ENCODE data around the gene PITX3.

The PITX3 gene

DNA sequence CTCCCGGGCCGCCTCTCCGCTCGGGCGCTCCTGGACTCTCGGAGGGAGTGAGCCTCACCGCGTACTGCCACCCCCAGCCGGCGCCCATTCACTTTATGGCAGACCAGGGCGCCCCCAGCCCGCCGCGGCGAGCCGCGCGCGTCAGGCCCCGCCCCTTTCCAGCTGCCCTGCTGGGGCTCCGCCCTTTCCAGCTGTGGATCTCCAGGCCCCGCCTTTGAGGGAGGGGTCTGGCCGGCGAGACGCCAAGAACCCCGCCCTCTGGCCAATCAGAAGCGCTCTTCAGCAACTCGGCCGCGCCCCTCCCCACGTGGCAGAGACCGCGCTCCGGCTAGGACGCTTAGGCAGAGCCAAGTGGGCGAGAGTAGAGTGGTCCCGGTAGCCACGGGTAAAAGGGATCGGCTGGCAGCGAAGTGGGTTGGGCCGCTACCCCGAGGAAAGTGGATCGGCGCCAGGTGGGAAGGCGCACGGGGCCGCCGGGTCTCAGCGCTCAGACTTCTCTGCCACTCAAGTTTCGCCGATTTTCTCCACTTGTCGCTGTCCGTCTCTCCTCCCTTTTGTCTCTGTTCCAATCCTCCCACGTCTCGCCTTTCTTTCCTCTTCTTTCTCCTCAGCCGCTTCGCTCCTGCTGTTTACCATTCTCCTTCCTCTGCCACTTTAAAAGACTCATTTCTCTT lies at the start of gene PITX3:
TSS of gene PITX3 (minus strand) at position 69 of the 674 bp plus-strand sequence. CDS start 9,432 bp downstream, outside the sequence.
- DNase-seq (ENCODE audit: low spot score), result peak; percentile 99

DNA sequence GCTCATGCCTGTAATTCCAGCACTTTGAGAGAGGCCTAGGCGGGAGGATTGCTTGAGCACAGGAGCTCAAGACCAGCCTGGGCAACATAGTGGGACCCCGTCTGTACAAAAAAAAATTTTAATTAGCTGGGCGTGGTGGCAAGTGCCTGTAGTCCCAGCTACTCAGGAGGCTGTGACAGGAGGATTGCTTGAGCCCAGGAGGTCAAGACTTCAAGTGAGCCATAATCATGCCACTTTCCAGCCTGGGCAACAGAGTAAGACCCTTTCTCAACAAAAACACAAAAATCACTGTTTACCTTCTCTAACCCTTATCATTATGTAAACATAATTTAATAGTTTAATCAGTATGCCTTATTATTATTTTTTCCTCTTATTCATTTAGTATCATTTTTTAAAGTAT lies 48.5 kb upstream of the PITX3 start:
- DNase-seq (ENCODE audit: low spot score), result no peak

DNA sequence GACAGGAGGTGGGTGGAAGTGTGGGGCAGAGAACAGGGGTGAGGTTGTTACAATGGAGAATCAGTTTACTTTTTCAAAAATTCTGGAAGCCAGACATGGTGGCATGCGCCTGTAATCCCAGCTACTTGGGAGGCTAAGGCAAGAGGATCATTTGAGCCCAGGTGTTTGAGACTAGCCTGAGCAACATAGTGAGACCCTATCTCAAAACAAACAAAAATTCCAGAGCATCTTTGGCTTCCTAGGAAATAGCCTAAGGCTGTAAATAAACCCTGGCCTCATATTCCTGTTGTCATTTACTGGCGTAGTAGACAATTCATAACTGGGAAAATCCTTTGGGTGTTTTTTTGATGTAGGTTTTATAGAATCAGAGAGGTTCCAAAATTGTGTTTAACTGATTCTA lies 48.0 kb upstream of the PITX3 start:
- DNase-seq (ENCODE audit: low spot score), result no peak

DNA sequence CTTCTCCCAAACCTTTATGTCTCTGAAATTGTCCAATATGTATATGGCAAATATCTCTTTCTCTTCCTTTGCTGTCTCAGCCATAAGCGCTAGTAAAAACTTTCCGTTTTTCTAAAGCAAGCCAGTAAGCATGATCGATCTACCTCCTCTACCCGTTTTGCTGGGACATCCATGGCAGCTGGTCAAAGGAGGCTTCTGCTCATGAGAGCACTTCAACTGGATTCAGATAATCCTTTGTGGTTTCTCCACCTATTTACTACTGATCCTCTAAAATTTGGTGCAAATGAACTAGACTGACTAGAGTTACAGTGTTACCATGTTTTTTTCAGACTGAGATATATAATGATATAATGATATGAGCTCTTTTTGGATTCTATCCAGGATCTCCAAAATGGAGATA lies 46.7 kb upstream of the PITX3 start:
- DNase-seq (ENCODE audit: low spot score), result no peak

DNA sequence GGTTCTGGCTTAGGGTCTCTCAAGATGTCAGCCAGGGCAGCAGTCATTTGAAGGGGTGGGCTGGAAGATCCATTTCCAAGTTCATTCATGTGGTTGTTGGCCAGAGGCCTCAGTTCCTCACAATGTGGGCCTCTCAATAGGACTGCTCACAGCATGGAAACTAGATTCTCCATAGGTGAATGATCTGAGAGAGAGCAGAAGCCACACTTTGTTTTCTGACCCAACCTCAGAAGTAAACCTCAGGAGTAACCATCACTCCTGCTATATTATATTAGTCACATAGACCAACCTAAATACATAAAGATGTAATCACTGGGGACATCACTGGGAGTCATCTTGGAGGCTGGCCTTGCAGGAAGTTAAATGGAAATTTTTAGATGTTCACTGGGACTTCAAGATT lies 46.2 kb upstream of the PITX3 start:
- no peak for DNase-seq (ENCODE audit: low spot score)

DNA sequence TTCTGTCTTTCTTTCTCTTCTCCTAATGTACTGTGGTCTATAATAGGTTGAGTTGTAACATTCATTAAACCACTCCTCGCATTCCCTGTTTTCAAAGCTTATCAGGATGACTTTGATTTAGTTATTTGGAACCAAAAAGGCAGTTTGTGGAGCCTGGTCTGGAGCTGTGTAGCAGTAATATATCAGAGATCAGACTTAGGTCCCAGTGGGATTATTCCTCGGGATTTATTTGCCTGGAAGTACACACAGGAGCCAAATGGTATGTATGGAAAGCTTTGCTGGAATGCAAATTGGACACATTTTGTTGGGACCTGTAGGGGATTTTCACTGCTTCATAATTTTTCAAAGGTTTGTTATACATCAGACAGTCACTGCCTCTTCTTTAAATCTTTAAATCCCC lies 44.9 kb upstream of the PITX3 start:
- no peak for DNase-seq (ENCODE audit: low spot score)

DNA sequence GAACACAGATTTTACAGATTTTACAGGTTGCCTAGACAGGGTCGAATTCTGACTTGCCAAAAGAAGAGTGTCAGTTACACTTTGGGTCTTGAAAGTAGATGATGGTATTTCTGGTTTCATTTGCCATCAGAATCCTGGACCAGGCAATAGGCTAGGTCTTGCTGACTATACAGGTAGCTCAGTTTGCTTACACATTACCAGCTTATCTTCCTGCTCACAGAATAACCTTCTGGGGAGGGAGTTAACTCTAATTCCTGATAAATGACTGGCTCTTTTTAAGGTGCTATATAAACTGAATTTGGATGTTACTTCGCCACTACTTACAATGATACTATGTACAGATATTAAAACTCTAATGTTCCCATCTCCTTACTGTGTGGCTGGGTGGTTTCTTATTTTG lies 43.8 kb upstream of the PITX3 start:
- no peak for DNase-seq (ENCODE audit: low spot score)

DNA sequence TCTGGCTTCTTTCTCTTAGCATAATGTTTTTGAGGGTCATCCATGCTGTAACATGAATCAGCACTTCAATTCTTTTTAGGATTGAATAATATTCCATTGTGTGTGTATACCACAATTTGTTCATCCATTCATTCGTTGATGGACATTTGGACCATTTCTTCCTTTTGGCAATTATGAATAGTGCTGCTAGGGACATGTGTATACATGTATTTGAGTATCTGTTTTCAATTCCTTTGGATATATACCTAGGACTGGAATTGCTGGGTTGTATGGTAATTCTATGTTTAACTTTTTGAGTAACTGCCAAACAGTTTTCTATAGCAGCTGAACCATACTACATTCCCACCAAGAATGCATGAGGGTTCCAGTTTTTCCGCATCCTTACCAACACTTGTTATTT lies 43.2 kb upstream of the PITX3 start:
- no peak for DNase-seq (ENCODE audit: low spot score)

DNA sequence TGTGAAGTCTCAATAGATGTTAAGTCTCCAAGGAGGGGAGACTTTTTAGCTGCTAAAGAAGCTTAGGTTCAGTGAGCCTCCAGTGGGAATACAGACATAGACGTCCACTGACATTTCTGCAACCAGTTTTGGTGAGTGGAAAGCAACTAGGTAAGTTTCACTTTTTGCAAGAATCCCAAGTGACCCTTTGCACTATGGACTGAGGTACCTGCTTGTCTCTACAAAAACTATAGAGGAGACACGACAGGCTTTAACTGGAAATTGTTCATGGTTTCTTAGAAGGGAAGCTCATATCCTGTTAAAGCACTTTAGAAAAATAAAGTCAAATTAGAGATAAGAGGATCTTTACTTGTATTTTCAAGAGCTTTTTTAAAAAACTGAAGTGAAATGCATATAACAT lies 42.6 kb upstream of the PITX3 start:
- no peak for DNase-seq (ENCODE audit: low spot score)

DNA sequence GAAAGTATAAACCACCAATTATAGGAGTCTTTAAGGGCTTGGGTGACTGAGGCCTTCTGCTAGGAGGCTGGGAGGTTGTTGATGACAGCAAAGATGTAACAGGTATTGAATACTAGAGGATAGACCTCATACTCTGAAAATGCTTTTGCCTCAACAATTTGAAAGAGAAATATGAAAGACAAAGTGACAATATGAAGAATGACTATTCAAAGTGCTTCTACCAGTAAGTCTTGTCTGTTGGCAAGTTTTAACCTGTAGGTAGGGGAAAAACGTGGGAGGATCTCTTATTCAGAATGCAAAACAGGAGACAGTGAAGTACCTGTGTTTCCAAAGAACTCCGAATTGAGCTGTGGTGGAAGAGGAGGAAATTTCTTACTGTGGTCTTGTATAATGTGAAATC lies 42.2 kb upstream of the PITX3 start:
- DNase-seq (ENCODE audit: low spot score), result no peak

DNA sequence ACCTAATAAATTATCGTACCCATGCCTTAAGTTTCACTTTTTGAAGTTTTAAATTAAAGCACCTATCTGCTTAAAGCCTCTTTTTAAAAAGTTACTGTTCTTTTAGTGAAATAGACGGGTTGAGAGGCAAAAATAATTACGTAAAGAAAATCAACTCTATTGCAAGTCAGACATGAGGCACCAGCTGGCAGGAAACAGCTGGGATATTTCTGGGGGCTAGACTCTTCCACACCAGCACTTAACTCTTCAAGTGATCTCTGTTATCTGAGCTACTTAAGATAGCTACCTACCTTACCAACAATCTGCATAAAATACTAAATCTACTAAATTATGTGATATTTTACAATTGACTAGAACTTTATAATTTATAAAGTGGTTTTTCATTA lies 39.8 kb upstream of the PITX3 start:
- no peak for DNase-seq (ENCODE audit: low spot score)

DNA sequence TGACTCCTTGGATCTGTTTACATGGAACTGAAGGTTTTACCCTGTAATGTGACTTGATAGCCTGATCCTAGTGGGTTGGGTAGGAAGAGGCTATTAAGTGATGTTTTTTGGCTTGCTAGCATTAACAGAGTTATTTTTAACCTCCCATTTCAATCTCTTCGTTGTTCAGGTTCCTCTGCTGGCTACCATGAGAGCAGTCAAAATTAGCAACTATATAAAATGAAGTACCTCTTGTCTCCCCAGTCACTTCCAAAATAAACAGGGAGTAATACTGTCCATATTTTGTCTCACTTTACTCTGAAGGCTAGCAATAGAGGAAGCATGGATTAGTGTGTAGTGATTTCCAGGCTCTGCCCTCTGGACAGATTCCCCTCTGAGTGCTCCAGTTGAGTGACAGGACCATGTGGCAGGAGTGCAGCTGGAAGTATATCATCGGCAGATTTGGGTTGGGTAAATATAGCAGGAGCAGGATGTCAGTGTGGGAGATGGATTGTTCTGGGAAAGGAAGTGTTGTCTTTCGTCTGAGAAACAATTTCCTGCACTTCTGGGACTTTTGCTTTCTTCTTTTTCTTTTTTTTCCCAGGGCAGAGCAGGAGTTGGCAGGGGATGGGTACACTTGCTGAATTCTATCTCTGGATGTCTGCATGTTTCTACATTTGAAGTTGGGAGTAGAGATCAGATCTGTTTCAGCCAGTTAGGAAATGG lies 39.2 kb upstream of the PITX3 start:
- DNase-seq (ENCODE audit: low spot score), result peak; percentile 72

DNA sequence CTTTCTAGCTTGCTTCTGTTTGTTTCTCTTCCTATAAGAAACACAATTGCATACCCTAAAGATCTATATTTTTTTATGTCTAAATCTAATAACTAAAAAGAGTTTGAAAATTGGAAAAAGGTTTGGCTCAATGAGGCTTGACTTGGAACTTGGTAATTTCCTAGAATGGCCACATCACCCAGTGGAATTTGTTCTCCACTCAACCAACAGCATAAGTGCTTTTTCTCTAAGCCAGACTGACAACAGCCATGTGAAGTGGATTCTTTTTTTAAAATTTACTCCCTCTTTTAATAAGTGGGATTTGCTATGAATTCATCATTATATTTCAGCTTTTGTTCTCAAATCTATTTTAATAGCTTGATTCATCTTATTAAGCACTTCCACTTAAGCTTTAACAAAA lies 37.8 kb upstream of the PITX3 start:
- DNase-seq (ENCODE audit: low spot score), result no peak

DNA sequence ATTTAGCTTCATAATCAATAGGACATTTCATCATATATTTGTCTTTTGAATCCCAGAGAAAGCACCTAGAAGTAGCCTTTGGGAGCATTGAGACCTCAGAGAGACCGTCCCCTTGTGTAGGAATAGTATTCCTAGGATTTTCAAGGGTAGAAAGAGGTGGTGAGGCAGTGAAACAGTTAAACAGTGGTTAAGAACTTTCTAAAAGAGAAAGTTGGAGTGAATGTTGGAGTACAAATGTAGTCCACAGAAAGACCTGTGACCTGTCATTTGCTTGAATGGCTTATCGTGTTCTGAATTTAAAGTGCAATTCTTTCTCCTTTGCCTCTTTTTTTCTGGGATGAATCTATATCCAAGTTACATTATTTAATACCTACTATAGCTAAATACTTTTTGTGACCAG lies 34.0 kb upstream of the PITX3 start:
- no peak for DNase-seq (ENCODE audit: low spot score)

DNA sequence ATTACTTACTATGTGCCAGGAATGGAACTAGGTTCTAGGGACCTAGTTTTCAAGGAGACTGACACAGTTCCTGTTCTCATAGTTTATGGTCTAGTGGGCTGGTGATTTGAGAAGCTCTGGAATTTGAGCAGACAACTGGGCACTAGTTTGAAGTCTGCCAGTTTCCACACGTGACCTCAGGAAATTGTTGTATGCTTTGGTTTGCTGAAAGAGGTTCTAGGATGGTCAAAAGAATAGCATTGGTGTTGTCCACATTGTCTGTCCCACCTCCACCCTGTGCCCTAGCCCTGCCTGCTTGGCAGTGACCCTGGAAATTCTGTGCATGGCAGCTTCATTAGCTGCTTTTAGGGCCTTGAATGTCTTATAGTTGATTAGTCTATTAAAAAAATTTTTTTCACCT lies 32.8 kb upstream of the PITX3 start:
- no peak for DNase-seq (ENCODE audit: low spot score)

DNA sequence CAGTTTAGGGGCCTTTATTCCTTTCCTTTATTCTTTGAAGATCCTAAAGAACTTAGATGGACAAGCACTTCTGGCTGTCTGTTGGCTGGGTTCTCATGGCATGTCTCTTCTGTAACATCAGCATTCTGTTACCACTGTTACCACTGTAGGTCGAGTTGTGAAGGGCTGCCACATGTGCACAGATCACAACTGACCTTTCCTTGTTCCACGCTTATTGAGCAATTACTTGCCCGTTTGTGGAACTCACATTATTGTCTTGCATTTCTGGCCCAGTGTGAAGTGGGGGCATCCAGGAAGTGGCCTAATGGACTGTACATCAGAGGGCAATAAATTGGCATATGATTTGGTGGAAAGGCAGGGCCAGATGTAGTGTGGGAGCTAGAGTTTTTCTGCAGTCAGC lies 27.7 kb upstream of the PITX3 start:
- peak; percentile 63 for DNase-seq (ENCODE audit: low spot score)

DNA sequence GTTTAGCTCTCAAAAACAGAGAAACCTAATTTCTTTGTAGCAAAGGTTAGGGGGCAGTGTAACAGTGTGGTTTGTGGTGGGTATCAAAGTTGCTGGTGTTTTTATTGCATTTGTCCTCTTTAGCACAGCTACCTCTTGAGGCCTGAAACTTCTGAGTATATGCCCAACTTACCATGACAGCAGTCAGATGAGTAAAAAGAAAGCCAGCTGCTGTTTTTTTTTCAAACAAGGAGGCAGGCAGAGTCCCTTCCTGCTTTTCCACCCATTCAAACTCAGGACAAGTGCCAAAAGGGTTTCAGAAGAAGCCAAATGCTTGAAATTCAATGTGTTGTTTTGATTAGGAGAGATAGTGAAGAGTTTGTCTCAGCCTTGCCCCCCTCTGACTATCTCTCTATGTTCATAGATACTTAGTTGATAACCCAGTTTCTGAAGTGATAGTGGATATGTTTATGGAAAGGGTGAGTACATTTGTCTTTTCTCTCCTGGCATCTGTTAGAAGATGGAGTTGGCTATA lies 27.1 kb upstream of the PITX3 start:
- DNase-seq (ENCODE audit: low spot score), result no peak

DNA sequence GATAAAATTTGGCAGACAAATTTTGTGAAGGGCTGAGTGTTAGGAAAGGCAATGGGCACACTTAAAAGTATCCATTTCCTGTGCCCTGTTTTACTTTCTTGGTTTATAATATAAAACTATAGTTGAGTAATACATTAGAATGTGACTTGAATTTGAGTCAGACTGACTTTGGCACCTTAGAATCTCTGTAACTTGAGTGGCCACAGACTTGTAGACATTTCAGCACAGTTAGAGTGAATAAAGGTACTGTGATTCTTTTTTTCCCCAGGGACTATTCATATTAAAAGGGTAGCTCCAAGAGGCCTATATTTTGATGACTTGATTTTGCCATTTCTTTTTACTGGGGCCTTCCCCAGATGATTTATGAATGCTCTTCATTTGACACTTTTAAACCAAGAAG lies 26.4 kb upstream of the PITX3 start:
- no peak for DNase-seq (ENCODE audit: low spot score)

DNA sequence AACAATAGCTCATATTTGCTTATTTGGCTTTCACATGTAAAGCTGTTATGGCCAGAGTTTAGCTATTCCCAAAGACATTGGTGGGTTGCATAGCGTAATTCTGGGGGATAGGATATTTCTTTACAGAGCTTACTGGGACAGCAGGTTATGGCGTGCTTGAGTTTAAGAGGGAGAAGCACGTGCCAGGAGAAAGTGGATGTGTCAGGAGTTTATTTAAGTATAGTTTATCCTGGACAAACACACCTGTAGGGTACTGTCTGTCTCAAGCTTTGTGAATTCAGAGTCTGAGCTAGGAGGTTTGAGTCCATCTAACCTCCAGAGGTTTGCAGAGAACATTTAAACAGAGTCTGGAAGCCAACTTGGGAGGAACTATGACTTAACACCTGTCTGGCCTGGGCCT lies 25.4 kb upstream of the PITX3 start:
- no peak for DNase-seq (ENCODE audit: low spot score)

DNA sequence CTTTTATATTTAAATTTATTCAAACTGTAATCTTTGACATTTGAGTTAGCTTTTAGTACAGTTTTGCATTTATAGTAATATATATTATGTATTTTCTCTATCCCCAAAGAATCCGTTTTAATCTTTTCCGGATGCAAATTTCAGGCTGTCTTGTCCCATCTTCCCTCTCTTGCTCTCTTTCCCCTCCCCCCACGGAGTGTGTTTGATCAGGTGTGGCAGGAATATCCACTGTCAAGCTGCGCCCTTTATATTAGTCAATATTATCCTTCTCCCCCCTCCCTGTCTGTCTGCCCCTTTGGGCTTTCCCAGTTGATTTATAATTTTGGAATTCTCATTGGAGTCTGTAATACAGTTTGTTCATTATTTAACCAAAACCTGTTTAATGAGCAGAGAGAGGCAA lies 23.1 kb upstream of the PITX3 start:
- DNase-seq (ENCODE audit: low spot score), result no peak

DNA sequence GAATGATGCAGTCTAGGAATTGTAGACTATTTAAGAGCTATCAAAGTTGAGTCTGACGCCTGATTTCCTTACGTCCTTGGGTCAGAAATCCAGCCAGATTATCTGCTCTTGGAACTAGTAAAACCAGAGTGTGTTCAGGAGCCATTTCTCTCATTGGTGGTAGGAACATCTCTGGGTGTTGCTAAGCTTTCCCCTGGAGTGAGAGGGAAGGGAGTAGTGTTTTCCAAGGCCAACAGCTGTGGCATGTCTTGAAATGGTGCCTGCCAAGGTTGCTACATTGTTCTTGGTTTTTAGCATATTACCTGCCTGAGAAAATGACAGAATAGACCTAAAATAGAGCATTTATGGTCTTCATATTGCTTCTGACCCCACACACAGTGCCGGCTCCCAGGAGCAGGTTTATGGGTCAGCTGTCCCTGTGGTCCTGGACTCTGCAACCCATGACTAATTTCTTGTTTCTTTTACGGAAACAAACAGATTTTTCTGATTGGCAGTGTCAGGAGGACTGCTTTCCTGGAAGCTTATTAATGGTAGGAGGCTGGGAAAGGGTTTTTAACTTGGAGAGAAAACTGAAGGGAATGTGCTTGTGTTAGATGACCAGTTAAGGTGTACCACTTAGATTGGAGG lies 21.5 kb upstream of the PITX3 start:
- DNase-seq (ENCODE audit: low spot score), result no peak

DNA sequence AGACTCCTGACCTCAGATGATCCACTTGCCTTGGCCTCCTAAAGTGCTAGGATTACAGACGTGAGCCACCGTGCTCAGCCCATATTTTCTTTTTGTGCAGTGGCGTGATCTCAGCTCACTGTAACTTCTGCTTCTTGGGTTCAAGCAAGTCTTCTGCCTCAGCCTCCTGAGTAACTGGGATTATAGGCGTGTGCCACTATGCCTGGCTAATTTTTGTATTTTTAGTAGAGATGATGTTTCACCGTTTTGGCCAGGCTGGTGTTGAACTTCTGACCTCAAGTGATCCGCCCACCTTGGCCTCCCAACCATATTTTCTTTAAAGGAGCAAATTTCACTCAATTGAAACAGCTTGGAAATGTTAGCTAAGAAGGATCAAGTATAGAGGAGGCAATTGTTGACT lies 20.5 kb upstream of the PITX3 start:
- no peak for DNase-seq (ENCODE audit: low spot score)

DNA sequence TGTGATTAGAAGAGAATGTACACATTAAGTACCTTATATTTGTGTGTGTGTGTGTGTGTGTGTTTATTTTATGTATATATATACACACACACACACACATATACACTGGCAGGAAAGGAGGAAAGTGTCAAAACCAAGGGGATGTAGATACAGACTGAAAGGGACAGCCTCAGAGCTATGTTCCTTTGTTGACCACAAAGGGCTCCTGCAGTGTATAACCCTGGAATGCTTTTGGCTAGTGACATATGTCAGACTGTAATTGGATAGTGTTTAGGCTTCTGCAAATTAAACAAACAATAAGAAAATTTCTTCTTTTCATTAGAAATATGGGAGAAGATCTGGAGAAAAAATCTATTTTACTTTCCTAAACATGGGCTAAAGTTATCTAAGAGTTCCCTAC lies 19.9 kb upstream of the PITX3 start:
- no peak for DNase-seq (ENCODE audit: low spot score)

All from left forelimb (tissue), 1 donor.